ENCODE measurements around the gene GNAI3.

GRCh38 chr1:109502364-109502851 is 46.0 kb upstream of the GNAI3 start:
- no peak for TF ChIP-seq CTCF (IDR thresholded peaks at IDR 0.05; ENCODE audit: control extremely low read depth in 1 of 3, insufficient read depth in 1 of 3, low read depth in 1 of 3, low read length in 3 of 3)
- no peak for TF ChIP-seq BCL11A (IDR thresholded peaks at IDR 0.05; ENCODE audit: low read depth in 2 of 2, low read length in 2 of 2)
- no peak for TF ChIP-seq YY1 (IDR thresholded peaks at IDR 0.05; ENCODE audit: low read depth, low read length)
- TF ChIP-seq HDAC2 (IDR thresholded peaks at IDR 0.05; ENCODE audit: borderline replicate concordance in 1 of 2, low read depth in 2 of 2, low read length in 2 of 2), result no peak
- TF ChIP-seq E2F6 (IDR thresholded peaks at IDR 0.05), result no peak
- no peak for TF ChIP-seq KDM5A (IDR thresholded peaks at IDR 0.05; ENCODE audit: low read length)

All from H1 (cell line).